GM12874 (cell line): ENCODE measurements around the gene GALNT9.

Source experiments
- CTCF ChIP-seq: IDR thresholded peaks from 2 replicates; pipeline ENCODE4 v1.5.1; 2011; ENCODE audit warnings: low read depth, mild to moderate bottlenecking, control low read depth, low read length, moderate library complexity; ENCODE audit not compliant: insufficient read depth

GALNT9 gene

GRCh38 chr12:132253698-132254480 is 75.5 kb downstream of the GALNT9 start:
- no peak for TF ChIP-seq CTCF

- TF ChIP-seq CTCF = no peak
Measured at GRCh38 chr12:132251741-132252490, 77.5 kb downstream of the GALNT9 start.

- no peak for TF ChIP-seq CTCF
Measured at GRCh38 chr12:132251310-132251709, 78.1 kb downstream of the GALNT9 start.

- no peak for TF ChIP-seq CTCF
Measured at GRCh38 chr12:132250707-132251106, 78.7 kb downstream of the GALNT9 start.

GRCh38 chr12:132249689-132250478 is 79.5 kb downstream of the GALNT9 start:
- no peak for TF ChIP-seq CTCF

- no peak for TF ChIP-seq CTCF
Measured at GRCh38 chr12:132248453-132249167, 80.8 kb downstream of the GALNT9 start.
